Hematopoietic multipotent progenitor cell treated with erythropoietin and hydrocortisone succinate and interleukin-3 and kit ligand, for 4 days (in vitro differentiated cells): Measurements from ENCODE around the gene RABGAP1L.

Source experiments
- DNase-seq: peaks from one replicate; pipeline ENCODE4 v3.0.0-alpha.2; 2015

The RABGAP1L gene

GRCh38 chr1:174982971-174983689, 823.8 kb downstream of the RABGAP1L start:
- DNase-seq = peak; percentile 80

GRCh38 chr1:174984952-174985351, 825.6 kb downstream of the RABGAP1L start:
- no peak for DNase-seq

GRCh38 chr1:174988539-174988938, 829.2 kb downstream of the RABGAP1L start:
- DNase-seq = no peak

- DNase-seq = no peak
These were observed 829.7 kb downstream of the RABGAP1L start for GRCh38 chr1:174988986-174989385.

DNA sequence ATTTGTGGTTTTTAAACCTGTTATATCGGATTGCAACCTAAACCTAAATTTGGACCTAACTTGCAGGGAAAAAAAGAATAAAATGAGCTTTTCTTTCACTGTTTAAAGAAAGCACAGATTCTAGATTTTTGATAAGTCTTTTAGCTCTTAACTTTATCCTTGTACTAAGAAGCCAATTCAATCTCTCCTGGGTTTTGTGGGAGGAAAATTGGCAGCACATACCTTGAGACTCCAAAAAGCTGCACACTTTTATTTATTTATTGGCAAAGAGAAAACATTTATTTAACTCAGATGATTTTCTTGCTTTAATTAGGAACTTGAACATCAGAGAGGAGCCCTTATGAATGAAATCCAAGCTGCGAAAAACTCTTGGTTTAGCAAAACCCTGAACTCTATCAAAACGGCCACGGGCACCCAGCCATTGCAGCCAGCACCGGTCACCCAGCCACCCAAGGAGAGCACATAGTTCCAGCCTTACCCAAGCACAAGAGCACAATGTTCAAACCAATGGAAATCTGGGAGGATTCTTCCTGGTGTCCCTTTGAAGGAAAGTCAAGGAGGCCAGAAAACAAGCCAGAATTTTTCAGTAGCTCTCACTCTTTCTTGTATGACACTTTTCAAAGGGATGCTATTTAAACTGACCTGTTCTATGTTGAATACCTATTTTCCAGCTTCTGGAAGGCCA, 830.4 kb downstream of the RABGAP1L start:
- DNase-seq = no peak

DNA sequence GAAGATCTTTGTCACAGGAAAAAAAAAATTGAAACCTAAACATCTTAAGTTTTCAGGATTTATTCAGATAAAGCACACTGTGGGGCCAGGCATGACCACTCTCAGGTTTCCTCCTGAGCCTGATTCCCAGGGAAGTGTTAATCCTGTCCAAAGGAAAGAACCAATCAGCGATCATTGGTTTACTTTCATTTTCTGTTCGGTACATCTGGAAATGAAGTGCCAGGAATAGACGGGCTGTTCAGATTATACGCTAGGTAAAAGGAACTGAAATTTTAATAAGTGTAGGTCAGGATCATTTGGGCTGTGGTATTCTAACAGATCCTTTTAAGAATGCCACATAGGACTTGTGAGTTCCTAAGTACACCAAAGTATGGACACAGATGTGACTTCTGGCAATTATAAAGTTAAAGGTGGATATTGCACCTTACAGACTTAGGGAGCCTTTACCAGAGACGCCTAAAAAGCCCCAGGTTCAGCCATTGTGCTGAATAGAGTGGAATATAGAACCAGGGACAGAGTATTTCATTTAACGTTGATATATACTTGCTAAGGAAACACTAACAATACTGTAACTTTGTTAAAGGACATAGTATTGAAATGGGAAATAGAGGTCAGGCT, 831.2 kb downstream of the RABGAP1L start:
- peak; percentile 56 for DNase-seq

DNA sequence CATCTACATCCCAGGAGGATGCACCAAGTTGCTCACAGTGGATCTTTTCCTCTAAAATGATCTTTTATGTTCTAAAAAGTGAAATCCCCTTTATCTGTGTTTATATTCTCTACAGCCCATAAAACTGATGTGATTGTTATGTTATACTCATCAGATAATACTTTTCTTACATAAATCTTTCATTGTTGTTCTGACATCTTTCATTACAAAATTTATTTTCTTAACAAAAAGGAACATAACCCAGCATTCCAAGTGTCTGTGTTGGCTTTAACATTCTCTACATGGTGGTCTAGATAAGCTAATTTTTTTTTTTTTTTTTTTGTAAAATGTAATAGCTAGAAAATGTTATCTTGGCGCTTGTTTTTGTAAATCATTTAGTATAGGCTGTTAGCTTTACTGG, 832.2 kb downstream of the RABGAP1L start:
- no peak for DNase-seq

- no peak for DNase-seq
These were observed 835.8 kb downstream of the RABGAP1L start for GRCh38 chr1:174995121-174995520.

GRCh38 chr1:174995916-174996315, 836.6 kb downstream of the RABGAP1L start:
- no peak for DNase-seq

DNA sequence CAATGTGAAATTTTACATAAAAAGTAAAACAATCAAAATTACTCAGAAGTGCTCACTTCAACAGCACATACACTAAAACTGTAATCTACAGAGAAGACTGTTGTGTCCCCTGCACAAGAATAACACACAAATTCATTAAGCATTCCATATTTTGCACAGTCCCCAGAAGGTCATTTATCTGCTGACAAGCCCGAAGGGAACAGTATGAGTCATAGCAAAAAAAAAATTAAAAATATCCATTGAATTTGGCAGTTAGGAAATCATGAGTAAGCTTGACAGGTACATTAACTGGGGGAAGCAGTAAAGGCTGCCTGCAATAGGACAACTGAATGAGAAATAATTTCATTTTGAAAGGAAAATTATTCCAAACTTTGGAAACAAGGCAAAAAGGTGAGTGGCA, 837.2 kb downstream of the RABGAP1L start:
- DNase-seq = no peak

DNA sequence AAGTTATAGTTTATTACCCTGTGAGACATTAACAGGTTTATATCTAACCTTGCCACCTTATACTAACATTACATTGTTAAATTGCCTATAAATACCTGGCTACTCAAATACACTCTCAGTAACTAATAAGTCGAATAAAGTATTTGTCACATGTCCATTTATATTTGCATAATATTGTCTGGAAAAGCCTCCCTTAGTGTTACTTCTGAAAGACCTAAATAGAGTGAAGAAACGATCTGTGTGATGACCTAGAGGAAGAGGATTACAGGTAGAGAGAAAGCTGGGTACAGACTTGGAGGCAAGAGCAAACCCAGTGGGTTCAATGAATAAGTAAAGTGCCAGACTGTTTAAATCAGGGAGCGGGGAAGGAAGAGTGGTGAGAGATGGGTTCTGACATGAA, 837.7 kb downstream of the RABGAP1L start:
- DNase-seq = no peak

- peak; percentile 87 for DNase-seq
These were observed 839.4 kb downstream of the RABGAP1L start for GRCh38 chr1:174998569-174999215.

GRCh38 chr1:174999216-174999935, 840.1 kb downstream of the RABGAP1L start:
- DNase-seq = peak; percentile 99

- DNase-seq = peak; percentile 57
These were observed 840.8 kb downstream of the RABGAP1L start, which contains the start of gene CACYBP for GRCh38 chr1:174999936-175000696. Gene CACYBP, plus strand, starts transcription at chr1:174999947. Its CDS starts 234 bp downstream, at chr1:175000181.

DNA sequence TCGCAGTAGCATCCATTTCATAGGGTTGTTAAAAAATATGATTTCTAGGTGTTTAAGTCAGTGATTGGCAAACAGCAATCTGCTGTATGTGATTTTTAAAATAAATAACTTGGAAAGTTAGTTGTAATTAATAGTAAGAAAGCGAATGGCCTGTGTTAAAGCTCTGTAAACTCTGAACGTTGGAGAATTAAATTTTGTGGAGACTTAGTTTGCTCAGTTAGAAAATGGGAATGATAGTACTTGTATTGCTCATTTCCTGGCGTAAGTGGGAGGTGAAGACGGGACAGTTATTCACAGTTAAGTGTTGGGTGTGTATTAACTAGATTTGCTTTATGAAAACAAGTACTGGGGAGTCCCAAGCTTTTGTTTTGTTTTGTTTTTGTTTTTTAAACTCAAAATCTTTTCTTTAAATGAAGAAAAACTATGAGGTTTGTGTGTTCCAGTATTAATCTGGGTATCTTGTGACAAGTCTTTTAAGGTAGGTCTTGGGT, 841.4 kb downstream of the RABGAP1L start:
- DNase-seq = no peak

DNA sequence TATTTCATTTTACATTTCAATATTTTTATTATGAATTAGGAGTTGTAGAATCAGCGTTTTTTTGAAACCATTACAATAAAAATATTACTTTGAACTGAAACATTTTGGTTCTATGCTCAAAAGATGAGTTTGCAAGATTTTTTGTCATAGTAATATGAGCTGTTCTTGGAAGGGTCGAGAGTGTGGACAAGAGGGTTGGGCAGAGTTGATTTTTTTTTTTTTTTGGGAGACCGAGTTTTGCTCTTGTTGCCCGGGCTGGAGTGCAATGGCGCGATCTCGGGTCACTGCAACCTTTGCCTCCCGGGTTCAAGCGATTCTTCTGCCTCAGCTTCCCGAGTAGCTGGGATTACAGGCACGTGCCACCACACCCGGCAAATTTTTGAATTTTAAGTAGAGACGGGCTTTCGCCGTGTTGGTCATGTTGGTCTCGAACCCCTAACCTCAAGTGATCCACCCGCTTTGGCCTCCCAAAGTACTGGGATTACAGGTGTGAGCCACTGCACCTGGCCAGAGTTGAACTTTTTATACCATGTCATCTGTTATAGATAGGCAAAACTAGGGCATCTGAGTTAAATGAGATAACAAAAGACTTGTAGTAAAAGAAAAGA, 843.7 kb downstream of the RABGAP1L start:
- no peak for DNase-seq

GRCh38 chr1:175003521-175003920, 844.2 kb downstream of the RABGAP1L start:
- DNase-seq = no peak

- DNase-seq = no peak
These were observed 845.9 kb downstream of the RABGAP1L start for GRCh38 chr1:175005085-175005783.

DNA sequence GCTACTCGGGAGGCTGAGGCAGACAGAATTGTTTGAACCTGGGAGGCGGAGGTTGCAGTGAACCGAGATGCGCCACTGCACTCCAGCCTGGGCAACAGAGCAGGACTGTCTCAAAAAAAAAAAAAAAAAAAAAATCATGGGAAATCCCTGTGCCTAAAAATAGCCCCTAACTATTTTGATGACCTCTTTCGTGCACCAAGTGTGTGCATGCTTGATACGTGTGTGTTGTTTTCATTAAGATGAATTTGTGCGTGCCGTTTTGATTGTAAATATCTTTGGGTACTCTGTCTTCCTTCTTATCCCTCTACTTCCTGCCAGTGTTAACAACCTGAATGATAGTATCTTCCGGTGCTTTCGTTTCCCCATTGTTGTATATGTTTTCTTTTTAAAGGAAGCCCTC, 850.2 kb downstream of the RABGAP1L start:
- DNase-seq = no peak

DNA sequence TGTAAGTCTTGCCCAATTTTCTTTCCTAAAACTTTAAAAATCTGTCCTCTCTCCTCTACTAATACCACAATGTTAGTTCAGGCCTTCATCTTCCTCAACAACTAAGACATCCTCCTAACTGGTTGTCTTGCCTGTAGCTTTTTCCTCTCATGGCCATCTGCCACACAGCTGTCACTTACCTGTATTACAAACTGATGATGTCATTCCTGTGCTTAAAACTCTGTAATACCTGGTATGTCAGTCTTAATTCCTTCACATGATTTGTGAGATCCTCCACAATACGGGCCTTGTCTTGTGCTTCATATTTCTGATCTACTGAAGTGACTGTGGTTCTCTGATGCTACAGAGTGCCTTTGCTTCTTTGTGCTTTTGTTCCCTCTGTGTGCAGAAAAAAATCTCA, 854.1 kb downstream of the RABGAP1L start:
- no peak for DNase-seq

- DNase-seq = no peak
These were observed 855.9 kb downstream of the RABGAP1L start for GRCh38 chr1:175015243-175015642.
